Breast epithelium (tissue), 3 donors: ENCODE data around the gene LTBP4.

Experiments
- POLR2A ChIP-seq: fragments of 450-650 bp; IDR thresholded peaks from one replicate; pipeline ENCODE4 v1.6.1; 2016; ENCODE audit warnings: antibody characterized with exemption, mild to moderate bottlenecking, moderate library complexity
- POLR2AphosphoS5 ChIP-seq, 3 donors: sonication (generic); formaldehyde crosslinking; IDR thresholded peaks; one replicate each; pipeline ENCODE4 v1.6.1; 2017; ENCODE audit warnings: antibody characterized with exemption in 3 of 3
- TF ChIP-seq, protein P1 (sequence below), 3 donors: fragments of 450-650 bp; IDR thresholded peaks; one replicate each; pipeline ENCODE4 v1.5.1; 2016 to 2017; ENCODE audit warnings: antibody characterized with exemption in 3 of 3, mild to moderate bottlenecking in 3 of 3, moderate library complexity in 3 of 3

DNA sequence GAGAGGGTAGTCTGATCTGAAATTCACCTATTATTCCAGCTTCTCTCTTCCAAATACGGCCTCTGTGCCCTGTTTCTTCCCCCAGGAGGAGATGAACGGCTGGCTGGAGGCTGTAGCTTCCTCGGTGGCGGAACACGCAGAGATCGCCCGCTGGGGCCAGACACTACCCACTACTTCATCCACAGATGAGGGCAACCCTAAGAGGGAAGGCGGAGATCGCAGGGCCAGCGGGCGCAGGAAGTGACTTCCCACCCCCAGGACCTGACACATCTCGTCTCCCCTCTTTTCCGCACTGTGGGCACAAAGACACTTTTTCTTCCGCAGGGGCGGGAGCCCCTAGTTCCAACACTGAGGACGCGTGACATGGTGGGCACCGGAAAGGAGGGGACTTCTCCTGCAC, 25.8 kb upstream of the LTBP4 start:
- TF ChIP-seq, protein P1, sequence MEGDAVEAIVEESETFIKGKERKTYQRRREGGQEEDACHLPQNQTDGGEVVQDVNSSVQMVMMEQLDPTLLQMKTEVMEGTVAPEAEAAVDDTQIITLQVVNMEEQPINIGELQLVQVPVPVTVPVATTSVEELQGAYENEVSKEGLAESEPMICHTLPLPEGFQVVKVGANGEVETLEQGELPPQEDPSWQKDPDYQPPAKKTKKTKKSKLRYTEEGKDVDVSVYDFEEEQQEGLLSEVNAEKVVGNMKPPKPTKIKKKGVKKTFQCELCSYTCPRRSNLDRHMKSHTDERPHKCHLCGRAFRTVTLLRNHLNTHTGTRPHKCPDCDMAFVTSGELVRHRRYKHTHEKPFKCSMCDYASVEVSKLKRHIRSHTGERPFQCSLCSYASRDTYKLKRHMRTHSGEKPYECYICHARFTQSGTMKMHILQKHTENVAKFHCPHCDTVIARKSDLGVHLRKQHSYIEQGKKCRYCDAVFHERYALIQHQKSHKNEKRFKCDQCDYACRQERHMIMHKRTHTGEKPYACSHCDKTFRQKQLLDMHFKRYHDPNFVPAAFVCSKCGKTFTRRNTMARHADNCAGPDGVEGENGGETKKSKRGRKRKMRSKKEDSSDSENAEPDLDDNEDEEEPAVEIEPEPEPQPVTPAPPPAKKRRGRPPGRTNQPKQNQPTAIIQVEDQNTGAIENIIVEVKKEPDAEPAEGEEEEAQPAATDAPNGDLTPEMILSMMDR (IDR thresholded peaks at IDR 0.05) = no peak
- no peak for TF ChIP-seq POLR2A
- no peak for TF ChIP-seq POLR2AphosphoS5 (IDR thresholded peaks at IDR 0.05)
